OCI-LY1 (cell line): ENCODE measurements around the gene CCDC85C.
A peak's percentile ranks its signal among the peaks of the same experiment; 100 is the strongest.

ENCODE experiments used
- H2AFZ ChIP-seq: fragments of 200-600 bp; sonication (generic), shearing (Covaris generic); 2 replicates; pipeline ENCODE4 v1.6.0; 2014; ENCODE audit warnings: antibody characterized with exemption, mild to moderate bottlenecking, low read length
- H3F3A ChIP-seq: fragments of 200-600 bp; sonication (generic), shearing (Covaris generic); 2 replicates; pipeline ENCODE4 v1.6.0; 2014; ENCODE audit warnings: mild to moderate bottlenecking, antibody characterized with exemption, low read length, moderate library complexity; ENCODE audit not compliant: insufficient read depth
- H3K27ac ChIP-seq: fragments of 200-600 bp; sonication (generic); 2 replicates; pipeline ENCODE4 v1.5.1; 2014; ENCODE audit warnings: low read length, mixed run types, mild to moderate bottlenecking, low read depth; ENCODE audit not compliant: poor library complexity, severe bottlenecking
- H3K27me3 ChIP-seq: fragments of 200-600 bp; sonication (generic); 2 replicates; pipeline ENCODE4 v1.6.0; 2014; ENCODE audit warnings: antibody characterized with exemption, mild to moderate bottlenecking, low read length, moderate library complexity; ENCODE audit not compliant: insufficient read depth
- H3K36me3 ChIP-seq: fragments of 200-600 bp; sonication (generic); 2 replicates; pipeline ENCODE4 v1.6.1; 2014; ENCODE audit warnings: mild to moderate bottlenecking, antibody characterized with exemption, low read length, moderate library complexity, mixed read lengths; ENCODE audit not compliant: insufficient read depth
- H3K4me1 ChIP-seq: fragments of 200-600 bp; sonication (generic); 2 replicates; pipeline ENCODE4 v1.5.1; 2014; ENCODE audit warnings: mild to moderate bottlenecking, low read length, moderate library complexity; ENCODE audit not compliant: insufficient read depth, severe bottlenecking
- H3K4me2 ChIP-seq: fragments of 200-600 bp; sonication (generic), shearing (Covaris generic); 2 replicates; pipeline ENCODE4 v1.6.1; 2014; ENCODE audit warnings: low read length
- H3K4me3 ChIP-seq: fragments of 200-600 bp; sonication (generic); 2 replicates; pipeline ENCODE4 v1.5.1; 2014; ENCODE audit warnings: low read length, low read depth, mild to moderate bottlenecking, mixed read lengths; ENCODE audit not compliant: poor library complexity, severe bottlenecking
- H3K79me2 ChIP-seq: fragments of 200-600 bp; shearing (Covaris generic); 2 replicates; pipeline ENCODE4 v1.6.1; 2016; ENCODE audit warnings: mixed run types, low read length, mixed read lengths; ENCODE audit not compliant: insufficient read depth
- H3K9ac ChIP-seq: fragments of 200-600 bp; sonication (generic), shearing (Covaris generic); 2 replicates; pipeline ENCODE4 v1.6.1; 2014; ENCODE audit warnings: mild to moderate bottlenecking, low read length, mixed read lengths
- H3K9me2 ChIP-seq: fragments of 200-600 bp; sonication (generic), shearing (Covaris generic); 2 replicates; pipeline ENCODE4 v1.6.1; 2014; ENCODE audit warnings: low read depth, mild to moderate bottlenecking, low read length, mixed read lengths
- H3K9me3 ChIP-seq: fragments of 200-600 bp; shearing (Covaris generic); 2 replicates; pipeline ENCODE4 v1.6.1; 2014; ENCODE audit warnings: low read length, mixed read lengths
- H4K20me1 ChIP-seq: fragments of 200-600 bp; sonication (generic), shearing (Covaris generic); 2 replicates; pipeline ENCODE4 v1.6.0; 2016; ENCODE audit warnings: mild to moderate bottlenecking, low read length; ENCODE audit not compliant: insufficient read depth
- CTCF ChIP-seq: fragments of 200-600 bp; sonication (generic), shearing (Covaris generic); IDR thresholded peaks from 2 replicates; pipeline ENCODE4 v1.5.1; 2017; ENCODE audit warnings: mild to moderate bottlenecking, antibody characterized with exemption, low read length, moderate library complexity, mixed read lengths
- EZH2 ChIP-seq: fragments of 200-600 bp; sonication (generic), shearing (Covaris generic); IDR thresholded peaks from 2 replicates; pipeline ENCODE4 v1.8.0; 2017; ENCODE audit warnings: borderline replicate concordance, mixed run types, mild to moderate bottlenecking, antibody characterized with exemption, low read length, moderate library complexity, mixed read lengths

The CCDC85C gene

GRCh38 chr14:99630202-99630601 is 26.2 kb upstream of the CCDC85C start:
- no peaks in the 10 kb centered on the region for H4K20me1 ChIP-seq
- H3K27ac ChIP-seq, result no peak overlapping the region
- no peaks in the 10 kb centered on the region for H3K79me2 ChIP-seq
- H3K27me3 ChIP-seq, result no peaks in the 10 kb centered on the region; the same call in 1 of the 2 replicates
- no peaks in the 10 kb centered on the region for H3K36me3 ChIP-seq
- no peak overlapping the region for H2AFZ ChIP-seq
- no peaks in the 10 kb centered on the region for H3K4me1 ChIP-seq
- no peak for TF ChIP-seq EZH2
- TF ChIP-seq CTCF, result no peak
- no peaks in the 10 kb centered on the region for H3F3A ChIP-seq
- no peaks in the 10 kb centered on the region for H3K9me3 ChIP-seq
- no peaks in the 10 kb centered on the region for H3K9me2 ChIP-seq
- no peak overlapping the region for H3K9ac ChIP-seq
- no peak overlapping the region for H3K4me2 ChIP-seq
- H3K4me3 ChIP-seq, result no peak overlapping the region

- no peaks in the 10 kb centered on the region for H3K79me2 ChIP-seq
- no peaks in the 10 kb centered on the region for H3F3A ChIP-seq
- no peaks in the 10 kb centered on the region for H3K4me1 ChIP-seq
- H3K9me3 ChIP-seq, result no peaks in the 10 kb centered on the region
- H4K20me1 ChIP-seq, result no peaks in the 10 kb centered on the region
- H2AFZ ChIP-seq, result no peak overlapping the region
- no peaks in the 10 kb centered on the region for H3K9me2 ChIP-seq
- peak; percentile 91 for TF ChIP-seq CTCF
- no peak for TF ChIP-seq EZH2
- H3K4me2 ChIP-seq, result no peak overlapping the region
- no peak overlapping the region for H3K27ac ChIP-seq
- H3K4me3 ChIP-seq, result no peak overlapping the region
- no peak overlapping the region for H3K9ac ChIP-seq
- H3K36me3 ChIP-seq, result no peaks in the 10 kb centered on the region
- H3K27me3 ChIP-seq, result no peaks in the 10 kb centered on the region; the same call in 1 of the 2 replicates
These were observed 25.0 kb upstream of the CCDC85C start for GRCh38 chr14:99628887-99629618.

GRCh38 chr14:99627510-99628381 is 23.7 kb upstream of the CCDC85C start:
- Histone ChIP-seq H3K4me2 (no peak overlapping the region), H3K27ac (no peak overlapping the region), H3F3A (no peaks in the 10 kb centered on the region), H3K4me3 (no peak overlapping the region), H3K9ac (no peak overlapping the region), H3K9me3 (no peaks in the 10 kb centered on the region), H3K36me3 (no peaks in the 10 kb centered on the region), H4K20me1 (no peaks in the 10 kb centered on the region), H3K9me2 (no peaks in the 10 kb centered on the region), H3K4me1 (no peaks in the 10 kb centered on the region), H3K27me3 (no peaks in the 10 kb centered on the region), H2AFZ (no peak overlapping the region), H3K79me2 (no peaks in the 10 kb centered on the region)
- no peak for TF ChIP-seq EZH2
- no peak for TF ChIP-seq CTCF
